SK-N-MC (cell line): ENCODE results near the gene S100P.

Experiments
- EZH2 ChIP-seq: fragments of 200-600 bp; sonication (generic); IDR thresholded peaks from one replicate; pipeline ENCODE4 v1.6.1; 2017; ENCODE audit warnings: antibody characterized with exemption
- POLR2AphosphoS5 ChIP-seq: IDR thresholded peaks from 2 replicates; pipeline ENCODE4 v1.6.1; 2012; ENCODE audit warnings: mild to moderate bottlenecking, low read depth, low read length, borderline replicate concordance

GRCh38 chr4:6681191-6681590 lies 12.5 kb upstream of the S100P start:
- no peak for TF ChIP-seq EZH2
- TF ChIP-seq POLR2AphosphoS5 = no peak
